ENCODE results near the gene RNF135.
"Not testable (repeated sequence)": the region's sequence is repeated elsewhere in the genome, so short reads cannot be mapped to it uniquely, and the experiment has no call there.

RNF135 gene

GRCh38 chr17:31003225-31003866 is 32.5 kb downstream of the RNF135 start:
- no peak for DNase-seq

GRCh38 chr17:31004160-31004559 is 33.3 kb downstream of the RNF135 start:
- DNase-seq, result no peak

GRCh38 chr17:31007695-31008373 is 37.0 kb downstream of the RNF135 start:
- no peak for DNase-seq

GRCh38 chr17:31008374-31009041 is 37.7 kb downstream of the RNF135 start:
- peak; percentile 23 to 60 (median 40) for DNase-seq

GRCh38 chr17:31009042-31009702 is 38.3 kb downstream of the RNF135 start:
- peak in 2 of 5 experiments; percentile 5 to 47 for DNase-seq

- DNase-seq, result not testable (repeated sequence)
Measured at GRCh38 chr17:31010014-31010413, 39.2 kb downstream of the RNF135 start.

GRCh38 chr17:31013844-31014243 is 43.0 kb downstream of the RNF135 start:
- DNase-seq, result no peak

GRCh38 chr17:31015639-31016038 is 44.8 kb downstream of the RNF135 start:
- DNase-seq, result no peak

GRCh38 chr17:31019004-31019403 is 48.2 kb downstream of the RNF135 start:
- no peak for DNase-seq

- not testable (repeated sequence) for DNase-seq
Measured at GRCh38 chr17:31023171-31023570, 52.3 kb downstream of the RNF135 start.

- DNase-seq, result no peak
Measured at GRCh38 chr17:31031841-31032240, 61.0 kb downstream of the RNF135 start.

GRCh38 chr17:31035611-31036010 is 64.8 kb downstream of the RNF135 start:
- not testable (repeated sequence) for DNase-seq

- DNase-seq, result not testable (repeated sequence)
Measured at GRCh38 chr17:31040837-31041236, 70.0 kb downstream of the RNF135 start.

- DNase-seq, result not testable (repeated sequence)
Measured at GRCh38 chr17:31042378-31042777, 71.5 kb downstream of the RNF135 start.

GRCh38 chr17:31046856-31047425 is 76.1 kb downstream of the RNF135 start:
- DNase-seq, result not testable (repeated sequence)

- DNase-seq, result no peak
Measured at GRCh38 chr17:31048142-31048541, 77.3 kb downstream of the RNF135 start.

GRCh38 chr17:31048780-31049179 is 77.9 kb downstream of the RNF135 start:
- no peak for DNase-seq

Data from T-helper 2 cell (primary cell).